Large intestine (tissue), 3 donors: ENCODE measurements around the gene PCDHA5. TPM values are rescaled to one million over a fixed set of nuclear protein-coding genes. Genes with fewer than 3 reads are reported as not detected.

Source experiments
- DNase-seq, 2 donors: peaks; one replicate each; pipeline versions ENCODE4 v3.0.0 to v3.0.0-alpha.2; 2013
- H3K27ac ChIP-seq: one replicate; pipeline ENCODE4 v1.5.1; 2013; ENCODE audit warnings: low read length
- H3K27me3 ChIP-seq: 2 replicates; pipeline ENCODE4 v1.6.1; 2013; ENCODE audit warnings: low read length; ENCODE audit not compliant: control insufficient read depth, insufficient read depth
- H3K36me3 ChIP-seq: 2 replicates; pipeline ENCODE4 v1.6.1; 2013; ENCODE audit warnings: low read length; ENCODE audit not compliant: control insufficient read depth, insufficient read depth
- H3K4me1 ChIP-seq: one replicate; pipeline ENCODE4 v1.6.1; 2013; ENCODE audit warnings: low read length; ENCODE audit not compliant: control insufficient read depth, insufficient read depth
- H3K4me3 ChIP-seq: one replicate; pipeline ENCODE4 v1.5.1; 2013; ENCODE audit warnings: low read length
- H3K9me3 ChIP-seq: one replicate; pipeline ENCODE4 v1.6.1; 2013; ENCODE audit warnings: mild to moderate bottlenecking, low read depth, low read length, moderate library complexity; ENCODE audit not compliant: control insufficient read depth
- WGBS: methylation state at CpG from one replicate; pipeline ENCODE4 v1.1.5; 2013; ENCODE audit warnings: low lambda C conversion rate; ENCODE audit not compliant: insufficient coverage; 5-methylcytosine and 5-hydroxymethylcytosine counted together
- polyA plus RNA-seq: library from polyadenylated mRNA; unstranded; fragments of 120-200 nt; gene quantifications from one replicate; pipeline ENCODE4 v1.2.1, GENCODE V29; 2013

The PCDHA5 gene
- polyA plus RNA-seq, 1 donor, result 0.46 TPM

DNA sequence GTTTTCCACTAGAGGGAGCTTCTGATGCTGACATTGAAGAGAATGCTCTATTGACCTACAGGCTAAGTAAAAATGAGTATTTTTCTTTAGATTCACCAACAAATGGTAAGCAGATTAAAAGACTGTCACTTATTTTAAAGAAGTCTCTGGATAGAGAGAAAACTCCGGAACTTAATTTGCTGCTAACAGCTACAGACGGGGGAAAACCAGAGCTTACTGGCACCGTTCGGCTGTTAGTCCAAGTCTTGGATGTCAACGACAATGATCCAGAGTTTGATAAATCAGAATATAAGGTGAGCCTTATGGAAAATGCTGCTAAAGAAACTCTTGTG, 48.1 kb downstream of the PCDHA5 start:
- Histone ChIP-seq H3K9me3 (peaks cover 23% of the 10 kb centered on the region), H3K4me3 (no peak overlapping the region), H3K36me3 (no peaks in the 10 kb centered on the region), H3K4me1 (no peaks in the 10 kb centered on the region), H3K27ac (no peak overlapping the region), H3K27me3 (peaks cover 6% of the 10 kb centered on the region)
- 10% methylated on average over 2 of the region's 5 CpGs for WGBS
- no peak for DNase-seq

DNA sequence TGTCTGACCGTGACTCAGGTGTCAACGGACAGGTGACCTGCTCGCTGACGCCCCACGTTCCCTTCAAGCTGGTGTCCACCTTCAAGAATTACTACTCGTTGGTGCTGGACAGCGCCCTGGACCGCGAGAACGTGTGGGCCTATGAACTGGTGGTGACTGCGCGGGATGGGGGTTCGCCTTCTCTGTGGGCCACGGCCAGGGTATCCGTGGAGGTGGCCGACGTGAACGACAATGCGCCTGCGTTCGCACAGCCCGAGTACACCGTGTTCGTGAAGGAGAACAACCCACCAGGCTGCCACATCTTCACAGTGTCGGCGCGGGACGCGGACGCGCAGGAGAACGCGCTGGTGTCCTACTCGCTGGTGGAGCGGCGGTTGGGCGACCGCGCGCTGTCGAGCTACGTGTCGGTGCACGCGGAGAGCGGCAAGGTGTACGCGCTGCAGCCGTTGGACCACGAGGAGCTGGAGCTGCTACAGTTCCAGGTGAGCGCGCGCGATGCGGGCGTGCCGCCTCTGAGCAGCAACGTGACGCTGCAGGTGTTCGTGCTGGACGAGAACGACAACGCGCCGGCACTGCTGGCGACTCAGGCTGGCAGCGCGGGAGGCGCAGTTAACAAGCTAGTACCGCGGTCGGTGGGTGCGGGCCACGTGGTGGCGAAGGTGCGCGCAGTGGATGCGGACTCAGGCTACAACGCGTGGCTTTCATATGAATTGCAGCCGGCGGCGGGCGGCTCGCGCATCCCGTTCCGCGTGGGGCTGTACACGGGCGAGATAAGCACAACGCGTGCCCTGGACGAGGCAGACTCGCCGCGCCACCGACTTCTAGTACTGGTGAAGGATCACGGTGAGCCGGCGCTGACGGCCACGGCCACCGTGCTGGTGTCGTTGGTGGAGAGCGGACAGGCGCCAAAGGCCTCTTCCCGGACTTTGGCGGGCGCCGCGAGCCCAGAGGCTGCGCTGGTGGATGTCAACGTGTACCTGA, 49.1 kb downstream of the PCDHA5 start:
- peaks cover 10% of the 10 kb centered on the region for H3K27me3 ChIP-seq
- no peaks in the 10 kb centered on the region for H3K36me3 ChIP-seq

More for the DNA sequence above, 49.1 kb downstream of the PCDHA5 start:
- DNase-seq, result no peak
- Histone ChIP-seq H3K4me3 (no peak overlapping the region), H3K9me3 (peaks cover 26% of the 10 kb centered on the region), H3K27ac (no peak overlapping the region), H3K4me1 (no peaks in the 10 kb centered on the region)
- WGBS, result no CpG with 5 or more reads among the region's 114 CpGs

Other genes starting within 250 kb of the PCDHA5 start
- gene CD14, start 188.4 kb upstream of the PCDHA5 start, polyA plus RNA-seq, result 13.2 TPM
- gene TMCO6, start 182.2 kb upstream of the PCDHA5 start, polyA plus RNA-seq, result 15.3 TPM
- gene NDUFA2, start 174.0 kb upstream of the PCDHA5 start, polyA plus RNA-seq, result 77.8 TPM
- 104 TPM for gene IK, start 173.8 kb upstream of the PCDHA5 start, polyA plus RNA-seq
- 19.9 TPM for gene WDR55, start 156.7 kb upstream of the PCDHA5 start, polyA plus RNA-seq
- 0.22 TPM for gene DND1, start 148.0 kb upstream of the PCDHA5 start, polyA plus RNA-seq
- 55.4 TPM for gene HARS1, start 130.2 kb upstream of the PCDHA5 start, polyA plus RNA-seq
- 39.2 TPM for gene HARS2, start 130.2 kb upstream of the PCDHA5 start, polyA plus RNA-seq
- 78.7 TPM for gene ZMAT2, start 121.2 kb upstream of the PCDHA5 start, polyA plus RNA-seq
- 0.55 TPM for gene PCDHA1, start 35.5 kb upstream of the PCDHA5 start, polyA plus RNA-seq
- gene PCDHA2, start 26.8 kb upstream of the PCDHA5 start, polyA plus RNA-seq, result 0.81 TPM
- 0.85 TPM for gene PCDHA3, start 20.6 kb upstream of the PCDHA5 start, polyA plus RNA-seq
- 1.3 TPM for gene PCDHA4, start 14.5 kb upstream of the PCDHA5 start, polyA plus RNA-seq
- 0.85 TPM for gene PCDHA6, start 6.3 kb downstream of the PCDHA5 start, polyA plus RNA-seq
- 0.31 TPM for gene PCDHA7, start 12.7 kb downstream of the PCDHA5 start, polyA plus RNA-seq
- gene PCDHA8, start 19.6 kb downstream of the PCDHA5 start, polyA plus RNA-seq, result 0.43 TPM
- gene PCDHA9, start 26.8 kb downstream of the PCDHA5 start, polyA plus RNA-seq, result 0.24 TPM
- 1.1 TPM for gene PCDHA10, start 34.3 kb downstream of the PCDHA5 start, polyA plus RNA-seq
- 1.3 TPM for gene PCDHA11, start 47.3 kb downstream of the PCDHA5 start, polyA plus RNA-seq
- gene PCDHA12, start 53.7 kb downstream of the PCDHA5 start, polyA plus RNA-seq, result 0.48 TPM
- gene PCDHA13, start 60.5 kb downstream of the PCDHA5 start, polyA plus RNA-seq, result 0.72 TPM
- gene PCDHAC1, start 104.7 kb downstream of the PCDHA5 start, polyA plus RNA-seq, result 1.2 TPM
- gene PCDHAC2, start 144.9 kb downstream of the PCDHA5 start, polyA plus RNA-seq, result 2.4 TPM
- gene PCDHB1, start 229.8 kb downstream of the PCDHA5 start, polyA plus RNA-seq, result 0.31 TPM